Measurements from ENCODE around the gene VANGL2. TPM values are rescaled to one million over a fixed set of nuclear protein-coding genes. Genes with fewer than 3 reads are reported as not detected.

The VANGL2 gene
- total and polyA plus RNA-seq, 9 donors: 5.6 to 18.4 (median 9.7) TPM

DNA sequence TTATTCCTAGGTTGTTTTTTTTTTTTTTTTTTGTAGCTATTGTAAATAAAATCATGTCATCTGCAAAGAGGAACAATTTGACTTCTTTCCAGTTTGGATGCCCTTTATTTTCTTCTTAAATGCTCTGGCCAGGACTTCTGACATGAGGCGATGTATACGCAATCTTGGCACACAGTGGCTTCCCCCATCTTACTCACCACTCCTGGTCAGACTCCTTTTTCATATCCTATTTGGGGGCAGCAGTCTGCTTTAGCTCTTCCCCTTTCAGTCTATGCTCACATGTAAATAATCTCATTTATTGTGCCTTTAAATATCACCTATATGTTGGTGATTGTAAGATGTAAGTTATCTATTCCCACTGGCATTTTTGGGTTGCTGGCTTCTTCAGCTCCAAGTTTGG lies 66.6 kb downstream of the VANGL2 start:
- Histone ChIP-seq H3K27me3 (no peaks in the 10 kb centered on the region), H3K9me3 (no peaks in the 10 kb centered on the region), H3K27ac (no peak overlapping the region), H3K4me1 (ENCODE audit: insufficient read depth) (no peaks in the 10 kb centered on the region), H3K36me3 (no peaks in the 10 kb centered on the region), H3K4me3 (no peak overlapping the region)
- DNase-seq: no peak
- WGBS, 3 donors: 81 to 93% (median 93%) methylated on average over 2 of the region's 2 CpGs
- TF ChIP-seq POLR2A (IDR thresholded peaks at IDR 0.05) (no peak), EP300 (IDR thresholded peaks at IDR 0.05) (no peak)
- TF ChIP-seq, protein P1, sequence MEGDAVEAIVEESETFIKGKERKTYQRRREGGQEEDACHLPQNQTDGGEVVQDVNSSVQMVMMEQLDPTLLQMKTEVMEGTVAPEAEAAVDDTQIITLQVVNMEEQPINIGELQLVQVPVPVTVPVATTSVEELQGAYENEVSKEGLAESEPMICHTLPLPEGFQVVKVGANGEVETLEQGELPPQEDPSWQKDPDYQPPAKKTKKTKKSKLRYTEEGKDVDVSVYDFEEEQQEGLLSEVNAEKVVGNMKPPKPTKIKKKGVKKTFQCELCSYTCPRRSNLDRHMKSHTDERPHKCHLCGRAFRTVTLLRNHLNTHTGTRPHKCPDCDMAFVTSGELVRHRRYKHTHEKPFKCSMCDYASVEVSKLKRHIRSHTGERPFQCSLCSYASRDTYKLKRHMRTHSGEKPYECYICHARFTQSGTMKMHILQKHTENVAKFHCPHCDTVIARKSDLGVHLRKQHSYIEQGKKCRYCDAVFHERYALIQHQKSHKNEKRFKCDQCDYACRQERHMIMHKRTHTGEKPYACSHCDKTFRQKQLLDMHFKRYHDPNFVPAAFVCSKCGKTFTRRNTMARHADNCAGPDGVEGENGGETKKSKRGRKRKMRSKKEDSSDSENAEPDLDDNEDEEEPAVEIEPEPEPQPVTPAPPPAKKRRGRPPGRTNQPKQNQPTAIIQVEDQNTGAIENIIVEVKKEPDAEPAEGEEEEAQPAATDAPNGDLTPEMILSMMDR (IDR thresholded peaks at IDR 0.05): no peak
- intact Hi-C loops (cut with DNase I): no loop called here

DNA sequence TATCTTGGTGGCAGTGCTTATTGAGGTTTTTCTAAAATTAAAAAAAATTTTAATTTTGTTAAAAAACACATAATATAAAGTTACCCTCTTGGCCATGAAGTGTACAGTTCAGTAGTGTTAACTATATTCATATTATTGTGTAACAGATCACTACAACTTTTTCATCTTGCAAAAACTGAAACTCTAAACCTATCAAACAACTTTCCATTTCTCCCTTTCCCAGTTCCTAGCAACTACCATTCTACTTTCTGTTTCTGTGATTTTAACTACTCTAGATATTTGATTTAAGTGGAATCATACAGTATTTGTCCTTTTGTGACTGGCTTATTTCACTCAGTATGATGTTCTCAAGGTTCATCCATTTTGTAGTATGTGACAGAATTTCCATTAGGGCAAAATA lies 67.2 kb downstream of the VANGL2 start:
- H3K4me1 ChIP-seq (ENCODE audit: insufficient read depth): no peaks in the 10 kb centered on the region
- H3K27ac ChIP-seq: no peak overlapping the region
- no peaks in the 10 kb centered on the region for H3K27me3 ChIP-seq
- no peak overlapping the region for H3K4me3 ChIP-seq
- intact Hi-C loops (cut with DNase I): no loop called here
- H3K9me3 ChIP-seq: no peaks in the 10 kb centered on the region
- DNase-seq: no peak
- no peaks in the 10 kb centered on the region for H3K36me3 ChIP-seq
- no peak for TF ChIP-seq POLR2A (IDR thresholded peaks at IDR 0.05)
- no peak for TF ChIP-seq EP300 (IDR thresholded peaks at IDR 0.05)
- TF ChIP-seq, protein P1 (IDR thresholded peaks at IDR 0.05): no peak

DNA sequence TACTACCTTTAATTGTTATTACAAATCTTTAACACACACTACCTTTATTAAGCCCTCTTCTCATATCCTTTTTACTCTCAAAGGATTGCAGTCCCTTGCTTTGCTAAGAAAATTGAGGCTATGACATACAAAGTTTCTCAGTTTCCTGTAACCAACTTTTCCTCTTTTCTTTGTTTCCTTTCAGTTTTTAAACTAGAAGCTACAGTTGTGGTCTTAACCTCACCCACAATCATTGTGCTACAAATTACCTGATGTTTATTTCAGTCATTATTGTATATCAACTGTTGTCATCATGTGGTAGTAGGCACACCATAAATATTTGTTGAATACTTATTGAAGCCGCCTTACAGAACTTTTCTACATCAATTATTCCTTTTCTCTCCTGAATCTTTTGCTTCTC lies 70.9 kb downstream of the VANGL2 start:
- intact Hi-C loops (cut with DNase I): no loop called here
- Histone ChIP-seq H3K4me3 (no peak overlapping the region), H3K27ac (no peak overlapping the region), H3K36me3 (no peaks in the 10 kb centered on the region), H3K27me3 (no peaks in the 10 kb centered on the region), H3K9me3 (no peaks in the 10 kb centered on the region), H3K4me1 (ENCODE audit: insufficient read depth) (no peaks in the 10 kb centered on the region)
- 83 to 90% (median 84%) methylated on average over 1 of the region's 1 CpG for WGBS, 3 donors
- no peak for DNase-seq
- TF ChIP-seq, protein P1 (IDR thresholded peaks at IDR 0.05): no peak
- no peak for TF ChIP-seq EP300 (IDR thresholded peaks at IDR 0.05)
- no peak for TF ChIP-seq POLR2A (IDR thresholded peaks at IDR 0.05)

DNA sequence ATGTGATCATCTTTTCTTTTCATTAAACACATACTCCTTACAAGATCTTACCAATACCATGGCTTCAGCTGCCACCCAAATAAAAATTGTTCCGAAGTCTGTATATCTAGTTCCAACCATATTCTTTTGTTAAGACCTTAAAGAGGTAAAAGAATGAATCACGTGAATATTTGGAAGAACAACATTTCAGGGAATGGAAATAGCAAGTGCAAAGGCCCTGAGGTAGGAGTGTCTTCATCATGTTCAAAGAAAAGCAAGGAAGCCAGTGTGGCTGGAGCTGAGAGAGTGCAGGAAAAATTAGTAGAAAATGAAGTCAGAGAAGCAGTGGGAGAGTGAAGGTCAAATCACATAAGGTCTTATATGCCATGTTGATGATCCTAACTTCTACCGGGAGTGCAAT lies 71.7 kb downstream of the VANGL2 start:
- no peak for TF ChIP-seq EP300 (IDR thresholded peaks at IDR 0.05)
- TF ChIP-seq, protein P1 (IDR thresholded peaks at IDR 0.05): no peak
- TF ChIP-seq POLR2A (IDR thresholded peaks at IDR 0.05): no peak
- Histone ChIP-seq H3K9me3 (no peaks in the 10 kb centered on the region), H3K27me3 (no peaks in the 10 kb centered on the region), H3K4me1 (ENCODE audit: insufficient read depth) (no peaks in the 10 kb centered on the region), H3K27ac (no peak overlapping the region), H3K36me3 (no peaks in the 10 kb centered on the region), H3K4me3 (no peak overlapping the region)
- WGBS, 3 donors: 80 to 88% (median 84%) methylated on average over 3 of the region's 3 CpGs
- no peak for DNase-seq
- intact Hi-C loops (cut with DNase I): no loop called here

Measured in ovary (tissue), 9 donors.